Placental epithelial cell (primary cell): ENCODE measurements around the gene SLC1A5. TPM values are rescaled to one million over a fixed set of nuclear protein-coding genes. Genes with fewer than 3 reads are reported as not detected.

ENCODE experiments used
- small RNA-seq: library from RNA; depleted of rRNA; stranded (forward); fragments of <200 nt; gene quantifications from one replicate; pipeline ENCODE3, GENCODE V24; 2012
- total RNA-seq: library from RNA; depleted of rRNA; stranded (reverse); fragments of >200 nt; gene quantifications from 2 replicates; pipeline ENCODE4 v1.2.3, GENCODE V29; 2012

SLC1A5 gene
- 148 and 369 TPM in 2 replicates for total RNA-seq

GRCh38 chr19:46788262-46788967 is at the start of gene SLC1A5:
TSS of gene SLC1A5 (minus strand) at chr19:46788594. CDS start at chr19:46787965, 629 bp downstream.

GRCh38 chr19:46746281-46747057 is 41.9 kb downstream of the SLC1A5 start, which contains the start of gene STRN4:
TSS of gene STRN4 (minus strand) at chr19:46746450. CDS start at chr19:46746430, 20 bp downstream.

DNA sequence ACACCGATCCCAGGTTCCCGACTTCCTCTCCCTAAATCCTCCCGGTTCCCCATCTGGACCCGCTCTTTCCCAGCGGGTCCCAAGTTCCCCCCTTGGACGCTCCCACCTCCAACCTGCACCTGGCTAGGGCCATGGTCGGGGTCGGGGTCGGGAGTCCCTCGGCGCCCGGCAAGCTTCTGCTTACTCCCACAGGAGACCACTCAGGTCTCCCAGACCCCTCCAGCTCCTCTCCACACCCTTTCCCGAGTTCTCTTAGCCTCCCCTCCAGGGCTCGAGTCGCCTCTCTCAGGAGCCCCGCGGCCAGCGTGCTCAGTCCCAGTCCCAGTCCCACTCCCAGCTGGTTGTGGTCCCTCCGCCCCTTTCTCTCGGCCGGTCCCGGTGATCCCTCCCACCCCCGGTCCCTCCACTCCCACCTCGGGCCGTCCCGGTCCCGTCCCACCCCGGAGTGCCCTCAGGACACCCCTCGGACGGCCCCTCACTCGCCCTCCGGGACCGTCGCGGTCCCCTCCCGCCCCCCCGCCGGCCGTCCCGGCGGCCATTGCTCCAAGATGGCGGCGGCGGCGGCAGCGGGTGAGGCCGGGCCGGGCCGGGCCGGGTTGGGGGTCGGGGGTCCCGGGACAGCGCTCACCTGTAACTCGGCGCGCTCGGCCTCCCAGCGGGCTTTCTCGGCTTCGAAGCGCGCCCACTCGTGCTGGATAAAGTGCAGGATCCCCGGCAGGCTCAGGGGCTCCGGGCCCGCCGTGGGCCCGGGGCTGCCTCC is 42.7 kb downstream of the SLC1A5 start, which contains the start of gene FKRP:
Gene FKRP (plus strand): TSS at position 537 of the 760 bp plus-strand sequence. CDS start 9,394 bp downstream, outside the sequence.

Small RNA genes lying within 50 kb of the gene (small RNA-seq; reads per million reads assigned to genes)
- gene AC008622.3 (not detected), gene HNRNPMP2 (not detected), gene RF00019 (not detected)

Other genes starting within 250 kb of the SLC1A5 start
- 112 and 130 TPM in 2 replicates for gene CALM3, start 187.3 kb downstream of the SLC1A5 start, total RNA-seq
- gene PTGIR, start 163.5 kb downstream of the SLC1A5 start, total RNA-seq, result 0.22 TPM in 1 of 2 replicates, not detected in the other
- gene GNG8, start 152.4 kb downstream of the SLC1A5 start, total RNA-seq, result not detected in 2 replicates
- 0.39 TPM in 1 of 2 replicates, not detected in the other for gene DACT3, start 127.4 kb downstream of the SLC1A5 start, total RNA-seq
- 20.4 and 21.1 TPM in 2 replicates for gene PRKD2, start 71.5 kb downstream of the SLC1A5 start, total RNA-seq
- 24.3 and 27.2 TPM in 2 replicates for gene FKRP, start 42.5 kb downstream of the SLC1A5 start, total RNA-seq
- gene STRN4, start 42.1 kb downstream of the SLC1A5 start, total RNA-seq, result 65.6 and 71.7 TPM in 2 replicates
- gene AP2S1, start 62.3 kb upstream of the SLC1A5 start, total RNA-seq, result 311 and 326 TPM in 2 replicates
- 58.1 and 60.7 TPM in 2 replicates for gene ARHGAP35, start 72.4 kb upstream of the SLC1A5 start, total RNA-seq
- gene NPAS1, start 231.2 kb upstream of the SLC1A5 start, total RNA-seq, result 0.11 and 0.39 TPM in 2 replicates